22Rv1 (cell line): ENCODE results near the gene BCL11B.

Experiments used
- H3K27ac ChIP-seq: fragments of 450-650 bp; 2 replicates; pipeline ENCODE4 v1.5.1; 2017
- CTCF ChIP-seq: fragments of 450-650 bp; IDR thresholded peaks from 2 replicates; pipeline ENCODE4 v1.5.1; 2017; ENCODE audit warnings: mild to moderate bottlenecking
- ZFX ChIP-seq: fragments of 450-650 bp; IDR thresholded peaks from 2 replicates; pipeline ENCODE4 v1.6.1; 2017; ENCODE audit warnings: antibody characterized with exemption, borderline replicate concordance

Gene BCL11B

GRCh38 chr14:99175331-99176155 is 96.5 kb downstream of the BCL11B start:
- no peak for TF ChIP-seq CTCF
- TF ChIP-seq ZFX = no peak
- no peak overlapping the region for H3K27ac ChIP-seq

DNA sequence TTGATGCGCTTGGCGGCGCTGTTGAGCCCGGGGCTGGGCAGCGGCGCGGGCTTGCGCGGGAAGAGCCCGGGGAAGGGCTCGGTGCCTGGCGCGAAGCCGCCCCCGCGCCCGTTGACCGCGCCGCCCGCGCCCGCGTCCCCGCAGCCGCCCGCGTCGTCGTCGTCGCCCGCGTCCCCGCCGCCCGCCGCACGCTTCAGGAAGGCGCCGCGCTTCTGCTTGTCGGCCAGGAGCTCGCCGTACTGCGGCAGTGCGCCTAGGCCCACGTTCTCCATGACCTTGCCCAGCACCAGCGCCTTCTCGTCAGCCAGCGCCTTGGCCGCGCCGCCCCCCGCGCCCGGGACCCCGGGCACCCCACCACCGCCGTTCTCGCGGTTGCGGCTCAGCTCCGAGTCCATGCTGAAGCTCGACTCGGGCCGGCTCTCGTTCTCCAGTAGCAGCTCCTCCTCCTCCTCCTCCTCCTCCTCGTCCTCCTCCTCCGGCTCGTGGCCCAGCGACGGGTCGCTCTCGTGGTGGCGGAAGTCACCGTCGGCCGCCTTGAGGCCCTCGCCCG is 97.2 kb downstream of the BCL11B start:
- no peak for TF ChIP-seq ZFX
- TF ChIP-seq CTCF = no peak
- no peak overlapping the region for H3K27ac ChIP-seq

DNA sequence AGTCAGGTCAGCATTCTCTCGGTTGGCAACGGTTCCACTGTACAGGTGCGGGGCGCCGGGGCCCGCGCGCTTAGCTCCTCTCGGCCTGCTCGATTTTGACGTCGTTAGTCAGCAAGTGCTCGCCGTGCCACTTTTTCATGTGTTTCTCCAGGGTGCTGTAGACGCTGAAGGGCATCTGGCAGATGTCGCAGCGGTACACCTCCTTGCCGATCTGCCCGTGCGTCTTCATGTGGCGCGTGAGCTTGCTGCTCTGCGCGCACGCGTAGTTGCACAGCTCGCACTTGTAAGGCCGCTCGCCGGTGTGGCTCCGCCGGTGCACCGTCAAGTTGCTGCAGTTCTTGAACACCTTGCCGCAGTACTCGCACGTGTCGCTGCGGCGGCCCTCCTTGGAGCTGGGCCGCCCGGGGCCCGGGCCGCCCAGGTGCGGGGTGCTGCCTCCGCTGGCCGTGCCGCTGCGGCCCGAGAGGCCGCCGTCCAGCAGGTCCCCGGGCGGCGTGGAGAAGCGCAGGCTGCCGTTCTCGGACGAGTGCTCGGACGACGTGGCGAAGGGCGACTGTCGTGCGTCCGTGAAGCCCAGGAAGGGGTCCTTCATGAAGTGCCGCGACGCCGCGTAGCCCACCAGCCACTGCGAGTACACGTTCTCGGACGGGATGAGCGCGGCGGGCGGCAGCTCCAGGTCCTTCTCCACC is 97.8 kb downstream of the BCL11B start:
- no peak for TF ChIP-seq ZFX
- no peak overlapping the region for H3K27ac ChIP-seq

GRCh38 chr14:99173506-99173905 is 98.5 kb downstream of the BCL11B start:
- no peak overlapping the region for H3K27ac ChIP-seq
- TF ChIP-seq CTCF (no peak), ZFX (no peak)

GRCh38 chr14:99173086-99173485 is 98.9 kb downstream of the BCL11B start:
- TF ChIP-seq ZFX (no peak), CTCF (no peak)
- no peak overlapping the region for H3K27ac ChIP-seq

- H3K27ac ChIP-seq = no peak overlapping the region
- TF ChIP-seq CTCF = no peak
- no peak for TF ChIP-seq ZFX
These were observed 100.6 kb downstream of the BCL11B start for GRCh38 chr14:99171396-99171795.

DNA sequence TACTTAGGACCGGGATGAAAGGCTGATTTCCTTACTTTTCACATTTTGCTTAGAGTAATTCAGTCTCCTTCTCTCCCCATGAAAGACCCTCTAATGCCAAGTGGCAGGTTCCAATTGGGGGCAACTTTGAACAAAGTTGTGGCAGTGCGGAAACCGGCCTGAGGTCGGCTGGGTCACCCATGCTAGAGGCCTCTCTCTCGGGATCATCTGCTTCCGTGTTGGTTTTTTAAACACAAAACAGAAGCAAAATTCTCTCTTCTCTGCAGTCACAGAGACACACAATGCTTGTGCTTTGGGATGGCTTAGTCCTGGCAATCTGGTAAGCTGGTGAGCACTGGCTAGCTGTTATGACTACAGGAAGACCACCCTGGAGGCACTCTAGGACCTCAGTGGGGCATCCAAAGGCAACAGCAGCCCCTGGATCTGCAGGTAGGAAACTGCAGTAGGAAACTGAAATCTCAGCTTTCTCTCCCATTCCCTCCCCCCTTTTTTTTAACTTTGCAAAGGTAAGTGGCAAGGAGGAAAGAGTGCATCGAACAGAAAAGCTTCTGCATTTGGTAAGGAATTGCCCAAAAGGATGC is 102.1 kb downstream of the BCL11B start:
- TF ChIP-seq ZFX (no peak), CTCF (no peak)
- H3K27ac ChIP-seq = no peak overlapping the region
